Activated gamma-delta T cell treated with anti-CD3 and anti-CD28 coated beads, Interleukin-2, amount 50 U/mL, for 16 hours (primary cell): ENCODE results near the gene GRIK5.

Experiments
- DNase-seq: peaks from one replicate; pipeline ENCODE4 v3.0.0-alpha.2; 2020; ENCODE audit warnings: low read depth

GRIK5 gene

GRCh38 chr19:42075616-42076379, 5.8 kb upstream of the GRIK5 start, which contains the start of gene ZNF574:
Gene ZNF574, plus strand, starts transcription at chr19:42076166. Its CDS starts 2,441 bp downstream, at chr19:42078607.
- peak; percentile 96 for DNase-seq

DNA sequence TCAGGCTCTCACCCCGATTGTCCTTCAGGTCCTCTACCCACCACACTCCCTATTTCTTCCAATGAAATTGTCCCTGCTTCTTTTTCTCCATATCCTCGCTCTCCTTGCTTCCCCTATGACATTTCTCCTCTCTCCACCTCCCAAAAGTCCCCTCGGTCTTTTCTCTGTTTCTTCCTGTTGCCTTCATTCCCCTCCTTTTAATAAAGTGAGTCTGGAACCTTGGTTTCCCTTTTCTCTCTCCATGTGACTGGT, 5.3 kb upstream of the GRIK5 start:
- DNase-seq = no peak

- no peak for DNase-seq
Measured at GRCh38 chr19:42074513-42075363, 4.7 kb upstream of the GRIK5 start.

DNA sequence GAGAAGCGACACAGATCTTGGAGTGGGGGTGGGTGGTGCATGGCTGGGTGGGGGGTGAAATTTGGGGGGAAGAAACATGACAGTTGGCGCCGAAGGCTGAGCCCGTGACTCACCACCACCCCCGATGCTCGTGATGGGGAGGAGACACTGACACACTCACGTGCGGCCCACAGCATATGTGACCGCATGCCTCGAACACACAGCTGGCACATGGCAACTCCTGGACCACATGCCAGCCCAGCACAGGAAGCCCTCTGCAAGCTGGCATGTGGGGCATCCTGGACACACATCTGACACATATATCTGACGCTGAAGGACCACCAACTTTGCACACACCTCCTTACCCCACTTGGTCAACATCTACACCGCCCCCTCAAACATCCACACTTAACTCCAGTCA, 1.2 kb upstream of the GRIK5 start:
- DNase-seq = no peak

DNA sequence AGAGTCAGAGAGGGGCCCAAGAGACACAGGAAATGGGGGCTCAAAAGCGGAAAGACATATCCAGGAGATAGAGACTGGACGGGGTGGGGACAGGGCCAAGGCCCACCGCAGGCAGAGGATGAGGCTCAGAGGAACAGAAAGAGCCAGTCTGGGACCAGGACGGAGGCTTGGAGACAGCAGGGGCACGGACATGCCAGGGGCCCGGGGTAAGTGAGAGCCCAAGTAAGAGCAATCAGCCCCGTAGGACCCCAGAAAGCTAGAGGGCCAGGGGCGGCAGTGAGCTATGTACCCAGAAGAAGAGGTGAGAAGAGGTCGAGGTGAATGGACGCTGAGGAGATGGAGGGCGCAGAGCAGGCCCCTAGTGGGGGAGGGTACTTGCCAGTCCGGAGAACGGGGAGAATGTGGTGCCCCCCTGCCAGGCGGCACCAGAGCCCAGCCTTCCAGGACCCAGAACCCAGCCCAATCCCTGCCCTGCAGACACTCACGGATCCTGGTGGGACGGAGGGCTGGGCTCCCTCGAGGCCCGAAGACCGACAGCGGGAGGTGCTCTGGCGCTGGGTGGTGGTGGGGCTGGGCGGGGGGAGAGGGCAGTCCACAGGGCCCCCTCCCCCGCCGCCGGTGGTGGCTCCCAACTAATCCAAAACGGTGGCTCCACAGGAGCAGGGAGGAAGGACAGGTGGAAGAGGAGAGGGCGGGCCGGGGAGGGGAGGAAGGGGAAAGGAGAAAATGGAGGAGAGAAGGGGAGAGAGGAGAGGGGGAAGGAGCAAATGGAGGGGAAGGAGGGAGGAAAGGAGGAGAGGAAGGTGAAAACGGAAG, 1.0 kb downstream of the GRIK5 start:
- DNase-seq = no peak

GRCh38 chr19:42068361-42068755, 1.6 kb downstream of the GRIK5 start:
- no peak for DNase-seq

- no peak for DNase-seq
Measured at GRCh38 chr19:42067315-42067888, 2.6 kb downstream of the GRIK5 start.

- DNase-seq = no peak
Measured at GRCh38 chr19:42066075-42066754, 3.8 kb downstream of the GRIK5 start.

DNA sequence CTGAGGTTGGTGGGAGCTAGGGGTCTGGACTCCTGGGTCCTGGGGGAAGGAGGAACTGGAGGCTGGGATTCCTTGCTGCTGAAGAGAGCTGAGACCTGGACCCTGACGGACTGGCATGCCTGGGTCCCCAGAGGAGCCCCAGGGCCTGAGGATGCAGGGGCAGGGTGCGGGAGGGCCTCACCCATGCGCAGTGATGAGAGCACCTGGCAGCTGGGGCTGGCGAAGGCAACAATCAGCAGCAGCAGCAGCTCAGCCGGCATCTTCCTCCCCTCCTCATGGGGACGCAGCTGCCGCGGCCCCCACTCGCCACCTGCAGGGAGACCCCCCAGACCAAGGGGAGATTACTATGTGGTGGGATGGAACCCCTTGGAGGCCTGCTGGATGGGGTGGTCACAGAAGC, 4.5 kb downstream of the GRIK5 start:
- DNase-seq = no peak

GRCh38 chr19:42065051-42065450, 5.0 kb downstream of the GRIK5 start:
- no peak for DNase-seq

- DNase-seq = no peak
Measured at GRCh38 chr19:42064432-42064831, 5.6 kb downstream of the GRIK5 start.

DNA sequence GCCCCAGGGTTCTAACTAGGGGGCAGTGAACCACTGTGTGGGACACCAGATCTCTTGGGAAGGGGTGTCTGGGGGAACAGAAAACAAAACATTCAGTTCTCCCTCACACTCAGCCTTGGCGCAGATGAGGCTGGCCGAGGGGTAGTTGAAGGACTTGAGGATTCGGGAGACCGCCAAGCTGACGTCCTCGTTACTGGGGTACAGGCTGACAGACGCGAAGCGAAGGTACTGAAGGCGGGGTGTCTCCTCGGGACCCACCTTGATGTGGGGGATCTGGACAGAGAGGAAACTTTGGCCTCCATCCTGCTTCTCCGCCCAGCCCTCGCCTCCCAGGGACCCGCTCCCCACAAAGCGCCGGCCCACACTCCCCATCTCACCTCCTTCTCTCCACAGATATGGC, 7.6 kb downstream of the GRIK5 start:
- DNase-seq = no peak

DNA sequence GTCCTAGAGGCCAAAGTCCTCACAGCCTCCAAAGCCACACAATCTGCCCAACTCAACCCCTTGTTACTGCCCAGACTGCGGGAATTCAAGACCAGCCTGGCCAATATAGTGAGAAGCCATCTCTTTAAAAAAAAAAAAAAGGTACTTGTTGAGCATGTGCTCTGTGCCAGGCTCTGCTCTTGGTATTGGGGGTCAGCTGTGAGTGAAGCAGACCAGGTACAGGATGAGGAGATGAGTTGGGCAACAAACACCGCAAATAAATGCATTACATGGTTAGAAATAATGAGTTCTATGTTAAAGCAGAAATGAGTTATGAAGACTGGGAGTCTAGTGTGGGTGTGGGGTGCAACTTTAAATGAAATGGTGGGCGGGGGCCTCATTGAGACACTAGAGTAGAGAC, 9.9 kb downstream of the GRIK5 start:
- no peak for DNase-seq

DNA sequence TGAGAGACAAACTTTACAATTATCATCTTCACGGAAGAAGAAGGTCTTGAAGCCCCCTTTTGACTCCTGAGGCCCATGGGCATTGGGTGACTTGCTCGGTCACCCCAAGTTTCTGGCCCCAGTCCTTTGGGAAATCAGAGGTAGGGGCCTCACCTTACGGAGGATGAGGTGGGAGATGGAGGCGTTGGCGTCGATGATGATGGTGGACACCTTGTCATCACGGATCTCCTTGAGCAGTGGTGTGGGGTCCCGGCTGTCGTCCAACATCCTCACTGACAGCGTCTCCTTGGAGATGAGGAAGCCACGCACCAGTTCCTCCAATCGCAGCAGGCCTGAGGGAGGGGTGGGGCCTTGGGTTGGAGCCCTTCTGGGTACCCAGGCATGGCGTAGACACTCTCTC, 10.8 kb downstream of the GRIK5 start:
- DNase-seq = no peak

- DNase-seq = no peak
Measured at GRCh38 chr19:42057846-42058245, 12.2 kb downstream of the GRIK5 start.

- DNase-seq = no peak
Measured at GRCh38 chr19:42054205-42054604, 15.8 kb downstream of the GRIK5 start.

- DNase-seq = no peak
Measured at GRCh38 chr19:42053037-42053935, 16.7 kb downstream of the GRIK5 start.

DNA sequence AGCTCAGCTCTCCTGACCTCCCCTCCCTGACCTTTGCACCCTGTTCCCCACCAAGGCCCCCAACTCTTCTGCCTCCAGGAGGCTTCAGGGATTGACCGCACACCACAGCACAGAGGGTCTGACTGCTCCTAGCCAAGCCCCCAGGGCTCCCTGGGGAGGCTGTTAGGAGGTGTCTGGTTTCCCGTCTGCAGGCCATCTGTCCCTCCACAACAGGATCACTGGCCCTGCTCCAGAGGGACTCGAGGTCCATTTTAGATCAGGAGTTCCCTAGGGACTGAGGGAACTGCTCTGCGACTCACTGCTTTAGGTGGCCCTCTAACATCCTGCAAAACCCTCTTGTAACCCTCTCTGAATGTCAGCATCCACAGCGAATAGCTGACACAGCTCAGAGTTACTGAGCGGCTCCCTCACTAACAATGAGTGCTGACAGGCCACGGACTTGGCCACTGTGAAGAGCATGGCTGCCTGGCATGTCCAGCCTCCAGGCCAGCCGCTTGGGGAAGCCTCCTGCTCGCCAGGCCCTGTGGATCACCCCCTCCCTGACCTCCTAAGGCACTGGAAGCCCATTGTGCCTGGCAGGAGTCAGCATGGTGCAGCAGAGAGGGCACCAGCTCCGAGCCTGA, 17.7 kb downstream of the GRIK5 start:
- DNase-seq = no peak

GRCh38 chr19:42051166-42052115, 18.6 kb downstream of the GRIK5 start:
- no peak for DNase-seq
